Measurements from ENCODE around the gene SEMA3A.
"Not testable (repeated sequence)": the region's sequence is repeated elsewhere in the genome, so short reads cannot be mapped to it uniquely, and the experiment has no call there.

SEMA3A gene

DNA sequence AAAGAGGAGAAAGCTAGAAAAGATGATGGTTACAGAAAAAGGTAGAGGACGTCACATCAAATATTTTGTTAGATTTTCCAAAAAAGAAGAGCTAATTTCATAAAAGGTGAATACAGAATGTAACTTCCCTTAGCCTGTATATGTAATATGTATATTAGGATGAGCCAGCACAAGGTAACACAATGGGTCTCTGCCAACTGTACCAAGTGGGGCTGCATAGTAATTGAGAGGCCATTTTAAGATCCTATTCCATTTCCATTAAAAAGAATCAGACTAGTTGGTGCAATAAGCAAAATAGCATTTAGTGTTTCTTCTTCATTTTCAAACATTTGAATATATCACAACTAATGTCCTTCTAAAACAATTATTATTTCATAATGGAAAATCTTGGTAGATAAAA lies 134.6 kb downstream of the SEMA3A start:
- DNase-seq (ENCODE audit: low spot score) = no peak

- no peak for DNase-seq (ENCODE audit: low spot score)
Measured at GRCh38 chr7:84058311-84059076, 136.1 kb downstream of the SEMA3A start.

GRCh38 chr7:84057576-84057975 lies 137.0 kb downstream of the SEMA3A start:
- no peak for DNase-seq (ENCODE audit: low spot score)

DNA sequence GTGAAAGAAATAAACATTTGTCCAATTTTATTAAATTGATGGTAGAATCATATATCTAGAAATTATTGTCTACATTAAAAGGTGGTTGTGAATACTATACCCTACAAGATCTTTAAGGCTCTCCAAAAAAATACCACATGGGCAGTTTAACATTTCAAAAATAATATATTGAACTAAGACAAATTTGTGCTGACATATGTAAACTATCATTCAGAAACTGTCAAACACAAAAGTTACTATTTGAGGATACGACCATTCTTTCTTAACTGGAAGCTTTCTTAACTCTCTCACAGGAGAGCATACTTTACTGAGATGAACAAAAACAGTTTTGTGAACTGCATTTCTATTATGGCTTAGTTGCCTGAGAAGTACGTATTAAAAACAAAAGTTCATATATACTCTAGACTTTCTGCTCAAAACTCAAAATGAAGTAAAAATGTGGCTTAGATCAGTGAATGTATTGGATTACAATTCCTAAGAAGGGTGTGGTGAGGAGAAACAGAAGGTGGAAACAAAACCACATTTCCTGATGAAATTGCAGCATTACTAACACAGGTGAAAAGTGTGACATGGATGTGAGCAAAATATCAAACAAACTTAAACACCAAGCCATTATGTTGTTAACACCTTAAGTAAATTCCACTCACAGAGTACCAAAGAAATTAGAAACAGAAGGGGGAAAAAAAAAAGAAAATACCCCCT lies 138.5 kb downstream of the SEMA3A start:
- DNase-seq (ENCODE audit: low spot score) = no peak

- DNase-seq (ENCODE audit: low spot score) = not testable (repeated sequence)
Measured at GRCh38 chr7:84055199-84055598, 139.4 kb downstream of the SEMA3A start.

DNA sequence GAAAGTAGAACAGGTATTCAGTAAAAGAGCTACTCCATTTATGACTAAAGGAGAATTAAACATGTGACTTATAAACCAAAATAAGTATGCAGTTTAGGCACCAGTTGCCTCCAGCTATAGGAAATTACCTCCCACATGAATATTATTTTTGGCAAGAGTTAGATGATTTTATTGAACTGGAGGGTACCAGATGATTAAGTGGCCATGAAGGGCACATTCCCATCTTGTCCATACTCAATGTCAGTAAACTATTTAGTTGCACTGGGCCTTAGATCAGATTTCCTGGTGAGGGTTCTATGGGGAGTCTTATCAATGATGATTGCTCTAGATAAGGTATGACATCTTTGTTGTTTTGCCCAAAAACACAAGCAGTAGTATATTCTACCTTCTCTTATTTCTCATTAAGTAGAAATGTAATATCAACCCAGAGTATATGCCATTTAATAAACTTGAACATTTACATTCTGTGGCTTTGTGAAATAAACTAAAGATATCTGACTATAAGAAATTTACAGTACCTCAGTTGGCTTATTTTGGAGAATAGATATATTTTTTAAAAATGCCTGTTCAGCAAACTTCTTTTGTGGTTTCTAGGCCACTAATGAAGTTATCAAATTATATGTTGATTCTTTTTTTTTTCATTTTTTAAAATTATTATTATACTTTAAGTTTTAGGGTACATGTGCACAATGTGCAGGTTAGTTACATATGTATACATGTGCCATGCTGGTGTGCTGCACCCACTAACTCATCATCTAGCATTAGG lies 145.3 kb downstream of the SEMA3A start:
- DNase-seq (ENCODE audit: low spot score) = no peak

DNA sequence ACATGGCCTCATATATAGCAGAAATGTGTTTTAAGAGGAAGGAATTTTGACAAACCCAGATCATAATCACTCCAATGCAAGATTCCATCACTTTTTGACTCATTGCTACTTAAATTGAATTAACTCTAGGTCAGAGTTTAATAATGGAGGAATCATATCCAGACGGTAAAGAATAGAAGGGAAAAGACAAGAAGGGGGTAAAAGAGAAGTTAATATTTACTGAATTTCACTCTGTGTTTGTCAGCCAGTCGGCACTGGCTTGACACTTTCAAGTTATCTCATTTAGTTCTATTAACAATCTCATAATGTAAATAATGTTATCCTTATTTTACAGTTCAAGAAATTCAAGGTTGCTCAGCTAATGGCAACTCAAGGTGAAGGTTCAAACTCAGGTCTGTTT lies 147.5 kb downstream of the SEMA3A start:
- DNase-seq (ENCODE audit: low spot score) = no peak

DNA sequence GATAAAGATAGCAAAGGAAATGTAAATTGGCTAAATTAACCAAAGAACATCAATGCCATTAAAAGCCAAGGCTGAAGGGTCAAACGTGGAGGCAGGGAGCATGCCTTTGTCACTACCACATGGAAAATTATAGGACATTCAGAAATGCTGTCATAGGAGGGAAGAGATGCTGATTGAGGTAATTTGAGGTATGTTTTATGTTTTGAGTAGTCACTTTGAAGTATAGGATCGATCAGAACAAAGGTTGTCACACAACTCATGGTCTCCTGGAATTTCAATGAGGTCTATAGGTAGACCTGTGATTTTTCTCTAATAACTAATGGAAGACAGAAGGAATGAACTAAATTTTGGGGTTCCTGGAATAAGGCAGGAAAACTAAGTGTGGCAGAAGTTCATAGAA lies 149.8 kb downstream of the SEMA3A start:
- no peak for DNase-seq (ENCODE audit: low spot score)

DNA sequence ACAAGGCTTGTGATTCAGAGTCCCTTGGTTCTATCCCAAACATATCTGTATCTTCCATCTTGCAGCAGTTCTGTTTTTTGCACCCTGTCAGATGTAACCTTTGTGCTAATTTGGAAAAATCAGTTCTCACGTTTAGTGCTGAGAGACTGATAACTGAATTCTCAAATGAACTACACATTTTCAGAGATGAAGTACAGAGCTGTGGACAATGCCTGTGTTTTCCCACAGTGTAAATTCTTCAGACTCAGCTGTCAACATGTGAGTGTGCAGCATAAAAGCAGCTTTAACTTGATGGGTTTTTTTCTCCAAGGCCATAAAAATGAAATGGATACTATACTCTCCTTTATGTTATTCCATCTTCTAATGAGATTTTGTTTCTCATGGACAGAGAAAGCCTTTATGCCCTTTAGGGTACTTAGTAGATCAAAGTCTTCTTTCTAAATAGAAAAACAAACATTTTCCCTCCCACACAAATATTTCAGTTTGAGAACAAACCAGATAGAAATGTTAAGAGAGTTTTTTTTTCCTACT lies 150.9 kb downstream of the SEMA3A start:
- no peak for DNase-seq (ENCODE audit: low spot score)

DNA sequence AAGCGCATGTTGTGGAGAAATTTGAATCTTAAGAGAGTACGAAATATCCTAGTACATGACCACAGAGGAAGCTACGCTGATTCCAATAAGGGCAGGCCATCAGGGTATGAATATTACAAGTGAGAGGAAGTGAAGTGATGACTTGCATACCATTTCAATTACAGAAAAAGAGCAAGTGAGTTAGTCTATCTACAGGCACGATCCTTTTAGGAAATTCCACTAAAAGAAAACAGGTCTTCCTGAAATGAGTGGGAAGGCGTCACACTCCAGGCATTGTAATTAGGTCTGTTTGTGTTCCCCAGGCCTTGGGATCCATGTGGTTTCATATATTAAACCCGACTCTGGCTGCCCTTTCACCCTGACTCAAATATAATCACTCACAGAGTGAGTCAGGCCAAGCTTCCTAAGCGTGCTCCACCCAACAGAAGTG lies 152.5 kb downstream of the SEMA3A start:
- no peak for DNase-seq (ENCODE audit: low spot score)

- DNase-seq (ENCODE audit: low spot score) = no peak
Measured at GRCh38 chr7:84041649-84042048, 152.9 kb downstream of the SEMA3A start.

- DNase-seq (ENCODE audit: low spot score) = no peak
Measured at GRCh38 chr7:84040355-84040754, 154.2 kb downstream of the SEMA3A start.

GRCh38 chr7:84039432-84039831 lies 155.2 kb downstream of the SEMA3A start:
- DNase-seq (ENCODE audit: low spot score) = no peak

- no peak for DNase-seq (ENCODE audit: low spot score)
Measured at GRCh38 chr7:84027678-84028077, 166.9 kb downstream of the SEMA3A start.

DNA sequence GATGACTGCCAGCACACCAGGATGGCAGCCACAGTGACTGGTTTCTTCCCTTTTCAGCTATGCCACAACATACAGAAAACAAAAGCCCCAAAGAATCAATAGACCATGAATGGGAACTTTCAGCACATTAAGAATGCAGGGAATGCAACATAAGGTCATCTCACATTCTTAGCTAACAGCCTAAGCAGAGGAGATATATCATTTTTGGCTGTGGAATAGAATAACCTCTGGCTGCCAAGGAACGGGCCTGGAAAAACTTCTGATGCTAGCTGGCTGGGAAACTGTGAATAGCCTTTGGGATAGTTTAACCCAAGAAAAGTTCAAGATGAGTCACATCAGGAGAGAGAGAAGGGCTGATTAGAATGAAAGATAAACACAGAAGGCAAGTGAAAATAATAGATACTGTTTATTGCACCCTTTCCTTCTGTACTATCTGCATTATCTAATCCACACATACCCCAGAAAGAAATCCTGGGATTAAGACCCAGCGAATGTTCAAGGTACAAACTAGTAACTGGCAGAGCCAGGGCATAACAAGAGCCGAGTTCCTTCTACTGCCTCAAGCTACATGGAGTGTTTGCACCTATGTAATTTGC lies 169.2 kb downstream of the SEMA3A start:
- no peak for DNase-seq (ENCODE audit: low spot score)

- DNase-seq (ENCODE audit: low spot score) = no peak
Measured at GRCh38 chr7:84022684-84023308, 171.8 kb downstream of the SEMA3A start.

GRCh38 chr7:84022009-84022408 lies 172.6 kb downstream of the SEMA3A start:
- no peak for DNase-seq (ENCODE audit: low spot score)

DNA sequence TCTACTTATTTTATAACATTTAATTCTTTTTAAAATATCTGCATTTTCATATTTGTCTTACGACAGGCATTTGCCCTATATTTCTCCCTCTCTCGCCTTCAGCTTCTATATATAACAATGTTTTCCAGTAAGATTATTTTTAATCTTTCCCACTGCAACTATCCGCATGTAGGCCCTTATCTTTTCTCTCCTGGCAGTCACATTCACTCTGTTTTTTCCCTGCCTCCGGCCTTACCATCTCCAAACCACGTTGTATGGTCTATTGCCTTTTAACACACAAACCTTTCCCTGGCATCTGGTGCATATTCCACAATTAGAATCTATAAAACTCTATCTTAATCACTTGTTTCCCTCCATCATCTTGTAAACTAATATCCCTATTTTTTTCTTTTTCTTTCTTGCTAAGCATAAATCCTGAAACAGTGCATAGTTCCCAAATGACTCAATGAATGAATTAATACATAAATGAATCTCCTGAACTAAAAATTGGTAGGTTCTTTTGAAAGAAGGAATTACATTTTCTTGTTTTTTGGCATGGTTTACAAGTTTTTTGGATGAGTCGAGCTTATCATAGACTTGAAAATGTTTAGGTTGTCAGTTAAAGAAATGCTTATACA lies 173.2 kb downstream of the SEMA3A start:
- DNase-seq (ENCODE audit: low spot score) = no peak

DNA sequence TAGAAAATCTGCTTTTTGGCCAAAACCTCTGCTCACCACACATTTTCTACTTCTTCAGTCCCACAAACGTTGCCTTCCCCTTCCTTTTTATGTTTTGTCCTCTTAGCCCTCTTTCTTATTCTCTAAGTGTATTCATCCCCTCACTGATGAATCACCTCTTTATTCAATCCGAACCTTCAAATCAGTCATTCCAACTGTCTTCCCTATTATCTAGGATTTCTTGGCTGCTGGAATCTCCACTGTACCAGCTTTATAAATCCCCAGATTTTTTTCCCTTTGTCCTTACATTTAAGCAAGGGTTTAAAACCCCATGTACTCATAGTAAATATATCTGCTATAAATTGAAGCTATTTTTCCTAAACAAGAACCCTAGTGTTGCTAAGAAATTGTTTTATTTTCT lies 176.9 kb downstream of the SEMA3A start:
- no peak for DNase-seq (ENCODE audit: low spot score)

GRCh38 chr7:84013616-84014240 lies 180.9 kb downstream of the SEMA3A start:
- no peak for DNase-seq (ENCODE audit: low spot score)

DNA sequence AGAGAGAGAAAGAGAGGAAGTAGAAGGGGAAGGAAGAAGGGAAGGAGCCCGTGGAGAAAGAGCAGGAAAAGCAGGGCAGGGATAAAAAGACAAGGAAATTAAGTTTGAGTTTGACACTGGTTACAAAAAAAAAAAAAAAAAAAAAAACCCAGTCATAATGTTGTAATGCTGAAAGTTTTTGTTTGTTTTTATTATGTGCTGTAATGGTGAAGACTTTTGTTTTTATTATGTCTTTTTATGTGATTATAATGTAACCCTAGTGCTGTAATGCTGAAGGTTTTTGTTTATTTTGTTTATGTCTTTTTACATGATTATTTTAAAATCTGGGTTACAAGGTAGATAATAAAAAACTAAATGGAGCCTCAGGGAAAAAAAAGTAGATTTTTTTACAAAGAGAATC lies 184.8 kb downstream of the SEMA3A start:
- DNase-seq (ENCODE audit: low spot score) = no peak
